ENCODE results near the gene HCRTR1.

The HCRTR1 gene

GRCh38 chr1:31607360-31607759 is 10.1 kb upstream of the HCRTR1 start:
- TF ChIP-seq CTCF (IDR thresholded peaks at IDR 0.05; ENCODE audit: low read depth, low read length, missing control alignments), result no peak
- DNase-seq (ENCODE audit: extremely low read depth, low read depth), result no peak
- H3K4me3 ChIP-seq (replicated peaks; ENCODE audit: low read depth, low read length), result no peak overlapping the region

GRCh38 chr1:31609514-31610118 is 7.9 kb upstream of the HCRTR1 start:
- no peak overlapping the region for H3K4me3 ChIP-seq (replicated peaks; ENCODE audit: low read depth, low read length)
- DNase-seq (ENCODE audit: extremely low read depth, low read depth), result no peak
- TF ChIP-seq CTCF (IDR thresholded peaks at IDR 0.05; ENCODE audit: low read depth, low read length, missing control alignments), result no peak

- no peak overlapping the region for H3K4me3 ChIP-seq (replicated peaks; ENCODE audit: low read depth, low read length)
- no peak for TF ChIP-seq CTCF (IDR thresholded peaks at IDR 0.05; ENCODE audit: low read depth, low read length, missing control alignments)
- DNase-seq (ENCODE audit: extremely low read depth, low read depth), result no peak
Observed at GRCh38 chr1:31614414-31615005, 3.0 kb upstream of the HCRTR1 start.

DNA sequence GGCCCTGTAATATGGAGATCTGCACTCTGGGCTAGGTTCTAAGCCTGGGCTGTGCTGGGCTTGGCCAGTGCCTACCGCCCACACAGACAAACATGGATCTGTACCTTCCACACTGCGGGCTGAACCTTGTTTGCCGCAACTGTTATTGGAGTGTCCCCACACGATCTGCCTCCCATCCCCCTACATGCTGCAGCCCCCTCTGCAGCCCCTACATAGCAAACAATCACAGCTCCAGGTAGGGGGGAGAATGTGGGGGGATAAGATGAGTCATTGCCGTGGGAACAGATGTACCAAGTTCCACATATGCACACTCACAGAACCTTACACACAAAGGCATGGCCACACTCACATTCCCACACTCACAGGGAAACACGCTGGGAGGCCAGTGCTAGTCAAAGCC is 2.1 kb upstream of the HCRTR1 start:
- TF ChIP-seq CTCF (IDR thresholded peaks at IDR 0.05; ENCODE audit: low read depth, low read length, missing control alignments), result no peak
- no peak overlapping the region for H3K4me3 ChIP-seq (replicated peaks; ENCODE audit: low read depth, low read length)
- no peak for DNase-seq (ENCODE audit: extremely low read depth, low read depth)

DNA sequence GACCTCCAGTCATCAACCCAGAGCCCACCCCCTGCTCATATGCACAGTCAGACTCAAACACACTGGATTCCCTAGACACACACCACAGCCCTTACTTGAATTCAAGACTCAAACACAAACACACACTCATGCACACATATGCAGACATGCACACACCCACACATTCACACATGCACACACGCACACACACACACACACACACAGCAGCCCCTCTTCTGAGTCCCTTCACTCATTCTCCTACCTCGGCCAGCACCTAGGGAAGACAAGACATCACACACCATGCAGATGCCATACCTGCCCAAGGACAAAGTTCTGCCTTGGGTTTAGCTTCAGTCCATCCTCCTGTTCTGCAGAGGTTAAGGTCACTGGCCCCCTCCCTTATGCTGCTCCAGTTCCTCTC is 1.6 kb upstream of the HCRTR1 start:
- no peak for DNase-seq (ENCODE audit: extremely low read depth, low read depth)
- no peak for TF ChIP-seq CTCF (IDR thresholded peaks at IDR 0.05; ENCODE audit: low read depth, low read length, missing control alignments)
- H3K4me3 ChIP-seq (replicated peaks; ENCODE audit: low read depth, low read length), result no peak overlapping the region

GRCh38 chr1:31617916-31618746 is 642 bp downstream of the HCRTR1 start:
- H3K4me3 ChIP-seq (replicated peaks; ENCODE audit: low read depth, low read length), result peak overlapping the region; percentile 42
- TF ChIP-seq CTCF (IDR thresholded peaks at IDR 0.05; ENCODE audit: low read depth, low read length, missing control alignments), result peak; percentile 81
- DNase-seq (ENCODE audit: extremely low read depth, low read depth), result no peak
